HepG2 (cell line): Measurements from ENCODE around the gene PRKACA. TPM values are rescaled to one million over a fixed set of nuclear protein-coding genes. Genes with fewer than 3 reads are reported as not detected.
A peak's percentile ranks its signal among the peaks of the same experiment; 100 is the strongest.

Experiments
- ATAC-seq: fragments of 200-7000 bp; cut with Tn5 transposase; 3 replicates; pipeline ENCODE4 v1.9.1; 2020; ENCODE audit warnings: mild to moderate bottlenecking, moderate library complexity
- BruUV-seq: library from RNA; stranded (reverse); fragments of 400-500 nt; replicated peaks from 2 replicates; lab custom pipeline; 2021; lab: Mats Ljungman, UMichigan
- CTCF ChIA-PET: fragments of 300-600 bp; formaldehyde crosslinking; extraction: SDS; loops from one replicate; lab custom pipeline; 2021; ENCODE audit warnings: low total read pairs, inconsistent platforms, low intra/inter-chr PET ratio; lab: Yijun Ruan, JAX
- POLR2A ChIA-PET: fragments of 350-600 bp; sonication (Branson Sonifier 250); formaldehyde crosslinking; loops from one replicate; lab custom pipeline; 2020; ENCODE audit warnings: antibody characterized with exemption, inconsistent platforms; lab: Yijun Ruan, JAX
- DNase-seq: peaks from one replicate; pipeline ENCODE4 v3.0.0-alpha.2; 2015; ENCODE audit warnings: low spot score
- FAIRE-seq: peaks from 3 replicates; lab custom pipeline; 2011; peaks lifted over from hg19 to GRCh38; lab: Jason Lieb, UNC
- H2AFZ ChIP-seq: one replicate; pipeline ENCODE4 v1.6.1; 2011; ENCODE audit warnings: low read length, inconsistent platforms
- H3K27ac ChIP-seq: fragments of 300-600 bp; 3 replicates; pipeline ENCODE4 v1.8.0; 2011; ENCODE audit warnings: mixed run types, mild to moderate bottlenecking, mixed read lengths, low read length, inconsistent platforms; ENCODE audit not compliant: insufficient read depth; ENCODE audit errors: extremely low read length
- H3K27me3 ChIP-seq, 2 experiments: fragments of 200-600 bp in 1 of 2; 2 replicates in 1 of 2; 3 replicates in 1 of 2; pipeline versions ENCODE4 v1.6.0 to v1.8.0; 2011; ENCODE audit warnings: low read length in 2 of 2, mild to moderate bottlenecking in 2 of 2, moderate library complexity in 2 of 2, inconsistent platforms in 1 of 2; ENCODE audit not compliant: insufficient read depth in 2 of 2, control insufficient read depth in 1 of 2
- H3K36me3 ChIP-seq, 2 experiments: fragments of 200-600 bp in 1 of 2; replicated peaks in 1 of 2; 2 replicates in 1 of 2; 3 replicates in 1 of 2; pipeline versions ENCODE4 v1.5.1 to v1.8.0; 2011; ENCODE audit warnings: low read length in 2 of 2, inconsistent platforms in 1 of 2; ENCODE audit not compliant: insufficient read depth in 2 of 2, control insufficient read depth in 1 of 2
- H3K4me1 ChIP-seq: 2 replicates; pipeline ENCODE4 v1.5.1; 2012; ENCODE audit warnings: low read length, inconsistent platforms; ENCODE audit not compliant: insufficient read depth
- H3K4me2 ChIP-seq: 2 replicates; pipeline ENCODE4 v1.6.0; 2011; ENCODE audit warnings: low read depth, low read length, inconsistent platforms
- H3K4me3 ChIP-seq, 3 experiments: fragments of 200-600 bp in 1 of 3; sonication (generic), shearing (Covaris generic) in 1 of 3; replicated peaks in 1 of 3; 2 replicates each; pipeline ENCODE4 v1.5.1; 2011 to 2016; ENCODE audit warnings: low read length in 3 of 3, inconsistent platforms in 2 of 3, low read depth in 2 of 3, mild to moderate bottlenecking in 2 of 3, control low read depth in 1 of 3, mixed read lengths in 1 of 3; ENCODE audit not compliant: insufficient read depth in 1 of 3
- H3K79me2 ChIP-seq: one replicate; pipeline ENCODE4 v1.6.1; 2011; ENCODE audit warnings: low read length, inconsistent platforms; ENCODE audit not compliant: insufficient read depth
- H3K9ac ChIP-seq: 2 replicates; pipeline ENCODE4 v1.6.0; 2011; ENCODE audit warnings: mild to moderate bottlenecking, low read depth, low read length, inconsistent platforms; ENCODE audit not compliant: insufficient read depth
- H3K9me3 ChIP-seq: 2 replicates; pipeline ENCODE4 v1.5.1; 2012; ENCODE audit warnings: mild to moderate bottlenecking, low read length
- H4K20me1 ChIP-seq: 2 replicates; pipeline ENCODE4 v1.6.0; 2011; ENCODE audit warnings: inconsistent platforms, mild to moderate bottlenecking, low read length, moderate library complexity; ENCODE audit not compliant: insufficient read depth
- BRF2 ChIP-seq: sonication (generic); formaldehyde crosslinking; IDR thresholded peaks from 2 replicates; pipeline ENCODE4 v1.8.1; 2022; ENCODE audit warnings: mild to moderate bottlenecking, missing genetic modification reagents
- ESRRA ChIP-seq: sonication (generic); formaldehyde crosslinking; IDR thresholded peaks from 2 replicates; pipeline ENCODE4 v1.5.1; 2020; ENCODE audit warnings: mild to moderate bottlenecking, low read depth, missing genetic modification reagents
- HNRNPL ChIP-seq: fragments of 200-400 bp; formaldehyde crosslinking; IDR thresholded peaks from 2 replicates; pipeline ENCODE4 v1.6.1; 2017; ENCODE audit warnings: mild to moderate bottlenecking, low read depth, low read length
- LCORL ChIP-seq, 2 experiments: fragments of 450-650 bp in 1 of 2; sonication (generic) in 1 of 2; formaldehyde crosslinking in 1 of 2; IDR thresholded peaks; 2 replicates each; pipeline versions ENCODE4 v1.5.0 to v1.6.1; 2017 to 2020; ENCODE audit warnings: antibody characterized with exemption in 1 of 2, missing genetic modification reagents in 1 of 2
- MED13 ChIP-seq: sonication (generic); formaldehyde crosslinking; IDR thresholded peaks from 2 replicates; pipeline ENCODE4 v1.5.0; 2020; ENCODE audit warnings: missing genetic modification reagents
- MNT ChIP-seq: fragments of 450-650 bp; IDR thresholded peaks from 2 replicates; pipeline ENCODE4 v1.6.1; 2016
- PRPF4 ChIP-seq: fragments of 200-400 bp; formaldehyde crosslinking; IDR thresholded peaks from 2 replicates; pipeline ENCODE4 v1.6.1; 2016; ENCODE audit warnings: low read length, low read depth; ENCODE audit not compliant: poor library complexity, severe bottlenecking
- RBFOX2 ChIP-seq: fragments of 200-400 bp; formaldehyde crosslinking; IDR thresholded peaks from 2 replicates; pipeline ENCODE4 v1.6.1; 2017; ENCODE audit warnings: low read depth, mild to moderate bottlenecking, low read length
- THAP9 ChIP-seq: sonication (generic); formaldehyde crosslinking; IDR thresholded peaks from 2 replicates; pipeline ENCODE4; 2020; ENCODE audit warnings: missing genetic modification reagents, mild to moderate bottlenecking, borderline replicate concordance
- TMF1 ChIP-seq: sonication (generic); formaldehyde crosslinking; IDR thresholded peaks from 2 replicates; pipeline ENCODE4 v1.8.1; 2022; ENCODE audit warnings: low read depth, missing genetic modification reagents
- YEATS2 ChIP-seq: sonication (generic); formaldehyde crosslinking; IDR thresholded peaks from 2 replicates; pipeline ENCODE4 v1.4.0; 2020; ENCODE audit warnings: missing genetic modification reagents, borderline replicate concordance
- ZFP62 ChIP-seq: sonication (generic); formaldehyde crosslinking; IDR thresholded peaks from 2 replicates; pipeline ENCODE4 v1.4.0; 2020; ENCODE audit warnings: missing genetic modification reagents
- ZNF143 ChIP-seq: sonication (generic); formaldehyde crosslinking; IDR thresholded peaks from 2 replicates; pipeline ENCODE4 v1.4.0; 2020; ENCODE audit warnings: missing genetic modification reagents
- WGBS: methylation state at CpG from one replicate; pipeline ENCODE4 v1.1.6; 2017; ENCODE audit warnings: low lambda C conversion rate; 5-methylcytosine and 5-hydroxymethylcytosine counted together
- in situ Hi-C: cut with HindIII; loops from 2 replicates; pipeline ENCODE4 v1.10.0; 2017; ENCODE audit warnings: low pct_unique_long_range_greater_than_20kb; ENCODE audit not compliant: extremely low pct_ligation_motif_present
- intact Hi-C: fragments of 100-400 bp; cut with micrococcal nuclease; formaldehyde crosslinking; loops from one replicate; pipeline ENCODE4 v1.10.0; 2022; ENCODE audit not compliant: unreplicated experiment
- polyA plus RNA-seq, 8 experiments: library from polyadenylated mRNA; depleted of rRNA in 3 of 8; stranded (reverse) in 7 of 8; unstranded in 1 of 8; fragments of >200 nt; fragmentation: Illumina TruSeq in 4 of 8; extraction: Trizol in 4 of 8; gene quantifications; 2 replicates each; pipeline versions ENCODE4 v1.2.1 to v1.2.3, GENCODE V29; 2011 to 2016; ENCODE audit warnings: low read depth in 4 of 8, missing spikeins in 1 of 8, mixed read lengths in 1 of 8; ENCODE audit not compliant: insufficient read depth in 1 of 8
- total RNA-seq, 5 experiments: library from RNA; depleted of rRNA; stranded (reverse); fragments of >200 nt; fragmentation: Illumina TruSeq; extraction: Trizol; gene quantifications; 2 replicates each; pipeline ENCODE4 v1.2.3, GENCODE V29; 2016; ENCODE audit warnings: low read depth in 1 of 5

The PRKACA gene
- total and polyA plus RNA-seq, 2 of the 13 experiments (the other 11 are each of a cell fraction or from before 2014, with no cell fraction given), result 11.0 to 18.2 TPM

GRCh38 chr19:14115756-14116155 is 1.8 kb downstream of the PRKACA start:
- WGBS, result 88% methylated on average over 5 of the region's 5 CpGs
- H3K36me3 ChIP-seq, result no peaks in the 10 kb centered on the region
- ChIA-PET POLR2A (no interaction called here), CTCF (interaction anchor here (1.1 to 1.6 kb wide), 3 partner anchors 26 to 44 kb away, joined by 3 to 7 read pairs (median 5); no protein-coding TSS in a partner anchor)
- in situ Hi-C loops, result no loop called here
- peaks cover 74% of the 10 kb centered on the region for H3K4me1 ChIP-seq
- FAIRE-seq, result no peak
- no peak overlapping the region for H2AFZ ChIP-seq
- H3K27me3 ChIP-seq, result no peaks in the 10 kb centered on the region; a peak in 1 of 5 replicates
- intact Hi-C loops, result loop anchor here (5.0 kb wide), 1 partner anchor 33 kb away; no protein-coding TSS in a partner anchor
- no TSS peak for BruUV-seq
- DNase-seq, result no peak
- peak overlapping the region; percentile 89 for H3K4me2 ChIP-seq
- TF ChIP-seq YEATS2 (CRISPR knock-in tag) (no peak), ZFP62 (CRISPR knock-in tag) (no peak), THAP9 (CRISPR knock-in tag) (no peak), MED13 (CRISPR knock-in tag) (no peak), PRPF4 (no peak), TMF1 (CRISPR knock-in tag) (no peak), ESRRA (CRISPR knock-in tag) (no peak), MNT (no peak), HNRNPL (no peak), RBFOX2 (no peak), BRF2 (CRISPR knock-in tag) (no peak), LCORL (IDR thresholded peaks at IDR 0.05) (no peak), LCORL (CRISPR knock-in tag; IDR thresholded peaks at IDR 0.05) (no peak), ZNF143 (no peak)
- TF ChIP-seq, all 625 proteins: peak for 0
- ATAC-seq, result no peak
- peaks cover 12% of the 10 kb centered on the region for H3K79me2 ChIP-seq
- H3K27ac ChIP-seq, result no peak overlapping the region
- peak overlapping the region in 2 of 3 experiments; percentile 86 to 89; a peak in 2 of 6 replicates for H3K4me3 ChIP-seq
- peak overlapping the region; percentile 79; the same call in 1 of the 2 replicates for H3K9ac ChIP-seq
- H4K20me1 ChIP-seq, result no peaks in the 10 kb centered on the region
- H3K9me3 ChIP-seq, result no peaks in the 10 kb centered on the region
